ENCODE results near the gene IGFBP5. TPM values are rescaled to one million over a fixed set of nuclear protein-coding genes. Genes with fewer than 3 reads are reported as not detected.

Gene IGFBP5
- total RNA-seq, 1 donor from 2014 or later, result 150 TPM

GRCh38 chr2:216635701-216636550 lies 59.4 kb downstream of the IGFBP5 start:
- Histone ChIP-seq H3K9me3 (ENCODE audit: low read depth) (no peaks in the 10 kb centered on the region), H3K4me2 (peak overlapping the region; percentile 95), H3K79me2 (ENCODE audit: low read depth) (peaks cover 74% of the 10 kb centered on the region), H2AFZ (replicated peaks) (no peak overlapping the region), H3K36me3 (no peaks in the 10 kb centered on the region), H3K9ac (peak overlapping the region; percentile 83), H3K27ac (peak overlapping the region; percentile 92), H3K4me1 (peaks cover 14% of the 10 kb centered on the region), H3K4me3 (peak overlapping the region; percentile 100), H3F3A (ENCODE audit: low read depth) (peaks cover 27% of the 10 kb centered on the region), H3K27me3 (peaks cover 11% of the 10 kb centered on the region), H4K20me1 (ENCODE audit: low read depth) (peaks cover 72% of the 10 kb centered on the region)
- H3K4me1 Mint-ChIP-seq, result peaks cover 44% of the 10 kb centered on the region
- TF ChIP-seq EZH2 (IDR thresholded peaks at IDR 0.05), result no peak
- no peak for TF ChIP-seq EZH2phosphoT487 (IDR thresholded peaks at IDR 0.05)
- TF ChIP-seq CTCF (IDR thresholded peaks at IDR 0.05), result no peak
- DNase-seq (ENCODE audit: low spot score), result peak; percentile 89
- H3K36me3 Mint-ChIP-seq, result peaks cover 29% of the 10 kb centered on the region
- H3K27me3 Mint-ChIP-seq (ENCODE audit: insufficient read depth, low read depth), result peaks cover 14% of the 10 kb centered on the region
- H3K4me3 Mint-ChIP-seq, result peak overlapping the region; percentile 100
- H3K9me3 Mint-ChIP-seq, result no peaks in the 10 kb centered on the region
- peak overlapping the region; percentile 100 for H3K27ac Mint-ChIP-seq

- peaks cover 14% of the 10 kb centered on the region for H3K4me1 ChIP-seq
- peak overlapping the region; percentile 83 for H3K9ac ChIP-seq
These were observed 60.2 kb downstream of the IGFBP5 start for GRCh38 chr2:216635171-216635570.

GRCh38 chr2:216634370-216635148 lies 60.8 kb downstream of the IGFBP5 start:
- Histone ChIP-seq H3K9me3 (ENCODE audit: low read depth) (no peaks in the 10 kb centered on the region), H3K4me3 (peak overlapping the region; percentile 100), H2AFZ (replicated peaks) (no peak overlapping the region), H3K4me2 (peak overlapping the region; percentile 95), H3K27me3 (peaks cover 11% of the 10 kb centered on the region), H3K27ac (peak overlapping the region; percentile 92), H3K79me2 (ENCODE audit: low read depth) (peaks cover 60% of the 10 kb centered on the region), H4K20me1 (ENCODE audit: low read depth) (peaks cover 58% of the 10 kb centered on the region), H3K4me1 (peaks cover 14% of the 10 kb centered on the region), H3F3A (ENCODE audit: low read depth) (peaks cover 33% of the 10 kb centered on the region), H3K9ac (peak overlapping the region; percentile 83), H3K36me3 (no peaks in the 10 kb centered on the region)
- Mint-ChIP-seq H3K4me1 (peaks cover 45% of the 10 kb centered on the region), H3K27me3 (ENCODE audit: insufficient read depth, low read depth) (peaks cover 14% of the 10 kb centered on the region), H3K9me3 (no peaks in the 10 kb centered on the region), H3K27ac (peak overlapping the region; percentile 100), H3K36me3 (peaks cover 18% of the 10 kb centered on the region), H3K4me3 (peak overlapping the region; percentile 100)
- TF ChIP-seq EZH2phosphoT487 (IDR thresholded peaks at IDR 0.05) (no peak), CTCF (IDR thresholded peaks at IDR 0.05) (no peak), EZH2 (IDR thresholded peaks at IDR 0.05) (no peak)
- peak; percentile 62 for DNase-seq (ENCODE audit: low spot score)

More at GRCh38 chr2:216635171-216635570, 60.2 kb downstream of the IGFBP5 start:
- Histone ChIP-seq H3K79me2 (ENCODE audit: low read depth) (peaks cover 66% of the 10 kb centered on the region), H3K27ac (peak overlapping the region; percentile 92), H4K20me1 (ENCODE audit: low read depth) (peaks cover 64% of the 10 kb centered on the region), H2AFZ (replicated peaks) (no peak overlapping the region), H3K27me3 (peaks cover 11% of the 10 kb centered on the region), H3K36me3 (no peaks in the 10 kb centered on the region), H3K4me3 (peak overlapping the region; percentile 100), H3K9me3 (ENCODE audit: low read depth) (no peaks in the 10 kb centered on the region), H3F3A (ENCODE audit: low read depth) (peaks cover 32% of the 10 kb centered on the region), H3K4me2 (peak overlapping the region; percentile 95)
- peak; percentile 73 for DNase-seq (ENCODE audit: low spot score)
- peak overlapping the region; percentile 100 for H3K4me3 Mint-ChIP-seq
- peak overlapping the region; percentile 100 for H3K27ac Mint-ChIP-seq
- peaks cover 14% of the 10 kb centered on the region for H3K27me3 Mint-ChIP-seq (ENCODE audit: insufficient read depth, low read depth)
- TF ChIP-seq EZH2 (IDR thresholded peaks at IDR 0.05), result no peak
- TF ChIP-seq CTCF (IDR thresholded peaks at IDR 0.05), result peak; percentile 11
- no peak for TF ChIP-seq EZH2phosphoT487 (IDR thresholded peaks at IDR 0.05)
- H3K4me1 Mint-ChIP-seq, result peaks cover 47% of the 10 kb centered on the region
- peaks cover 22% of the 10 kb centered on the region for H3K36me3 Mint-ChIP-seq
- no peaks in the 10 kb centered on the region for H3K9me3 Mint-ChIP-seq
